ENCODE data around the gene NAA30. TPM values are rescaled to one million over a fixed set of nuclear protein-coding genes. Genes with fewer than 3 reads are reported as not detected.

Gene NAA30
- total RNA-seq, 4 donors from 2014 or later: 17.9 to 24.6 (median 19.2) TPM

DNA sequence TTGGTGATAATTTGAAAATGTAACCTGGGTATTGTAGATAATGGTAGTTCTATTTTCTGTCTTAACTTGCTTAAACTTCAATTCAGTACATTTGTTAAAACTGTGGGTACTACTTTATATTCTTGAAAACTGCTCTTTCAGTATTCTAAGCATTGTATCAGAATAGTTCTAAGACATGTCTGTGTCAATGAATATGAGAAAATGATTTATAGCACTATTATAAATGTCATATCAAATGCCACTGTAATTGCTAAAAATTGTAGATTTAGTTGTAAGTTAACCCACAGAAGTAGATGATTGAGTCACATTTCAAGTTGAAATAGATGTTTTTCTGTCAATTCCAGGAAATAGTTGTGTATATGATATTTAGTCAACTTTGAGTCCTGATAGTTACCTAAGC, 2.4 kb downstream of the NAA30 start:
- no peaks in the 10 kb centered on the region for H3K27me3 ChIP-seq
- intact Hi-C loops (cut with DNase I): no loop called here
- H3K9me3 ChIP-seq: no peaks in the 10 kb centered on the region
- DNase-seq (ENCODE audit: extremely low spot score): no peak
- peaks cover 22 to 62% (median 40%) of the 10 kb centered on the region in 4 donors for H3K4me1 ChIP-seq
- H3K27ac ChIP-seq (replicated peaks in 1 of 4): peak overlapping the region in 1 of 4 donors; percentile 22
- peaks cover 0 to 12% (median 7%) of the 10 kb centered on the region in 4 donors for H3K36me3 ChIP-seq
- H3K4me3 ChIP-seq: peak overlapping the region; percentile 84 to 97 (median 91)
- no peak for TF ChIP-seq POLR2AphosphoS5 (IDR thresholded peaks at IDR 0.05)
- no peak for TF ChIP-seq POLR2A (IDR thresholded peaks at IDR 0.05; ENCODE audit: low read depth)
- TF ChIP-seq CTCF (IDR thresholded peaks at IDR 0.05): no peak

DNA sequence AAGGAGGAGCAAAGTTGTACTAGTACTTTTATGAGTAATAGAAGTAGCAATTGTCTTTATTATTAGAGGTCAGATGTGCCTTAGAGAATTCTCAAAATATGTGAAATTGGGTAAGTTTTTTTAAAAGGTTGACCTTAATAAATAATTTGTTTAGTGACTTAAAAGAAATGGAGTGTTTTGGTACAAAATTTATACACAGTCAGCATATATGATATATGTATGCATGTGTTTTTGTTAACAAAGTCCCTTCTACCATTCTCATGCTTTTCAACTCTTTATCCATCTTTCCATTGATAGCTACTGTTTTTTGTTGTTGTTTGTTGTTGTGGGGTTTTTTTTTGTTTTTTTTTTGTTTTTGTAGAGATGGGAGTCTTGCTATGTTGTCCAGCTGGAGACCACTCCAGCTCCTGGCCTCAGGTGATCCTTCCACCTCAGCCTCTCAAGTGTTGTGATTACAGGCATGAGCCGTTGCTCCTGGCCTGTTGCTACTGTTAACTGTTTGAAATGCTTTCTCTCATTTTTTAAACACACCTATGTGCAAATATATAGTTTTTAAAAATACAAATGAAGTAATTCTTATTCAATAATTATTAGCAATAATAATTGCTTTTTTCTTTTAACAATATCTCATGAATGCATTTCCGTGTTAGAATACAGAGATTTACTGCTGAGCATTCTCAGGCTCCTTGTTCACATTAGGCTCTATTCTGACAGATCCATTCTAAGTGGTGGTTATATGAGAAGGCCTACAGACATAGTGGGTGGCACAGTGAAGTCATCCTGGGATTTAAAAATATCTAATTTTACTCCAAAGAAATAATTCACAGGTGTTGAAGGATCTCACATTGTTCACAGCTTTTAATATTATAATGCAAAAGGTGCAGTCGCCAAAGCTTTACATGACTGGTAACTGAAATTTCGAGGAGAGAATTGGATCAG, 10.4 kb downstream of the NAA30 start:
- H3K27me3 ChIP-seq: no peaks in the 10 kb centered on the region
- no peak for DNase-seq (ENCODE audit: extremely low spot score)
- WGBS: 75% methylated on average over 4 of the region's 4 CpGs
- no peak overlapping the region for H3K27ac ChIP-seq (replicated peaks in 1 of 4)
- peaks cover 0 to 51% (median 29%) of the 10 kb centered on the region in 4 donors for H3K36me3 ChIP-seq
- TF ChIP-seq POLR2A (IDR thresholded peaks at IDR 0.05; ENCODE audit: low read depth) (no peak), POLR2AphosphoS5 (IDR thresholded peaks at IDR 0.05) (no peak), CTCF (IDR thresholded peaks at IDR 0.05) (no peak), EP300 (IDR thresholded peaks at IDR 0.05) (no peak)
- H3K4me1 ChIP-seq: peaks cover 9 to 35% (median 14%) of the 10 kb centered on the region in 4 donors
- intact Hi-C loops (cut with DNase I): no loop called here
- H3K4me3 ChIP-seq: no peak overlapping the region
- H3K9me3 ChIP-seq: no peaks in the 10 kb centered on the region

GRCh38 chr14:57401501-57401900, 11.1 kb downstream of the NAA30 start:
- DNase-seq (ENCODE audit: extremely low spot score): no peak
- TF ChIP-seq POLR2A (IDR thresholded peaks at IDR 0.05; ENCODE audit: low read depth): no peak
- no peak for TF ChIP-seq EP300 (IDR thresholded peaks at IDR 0.05)
- TF ChIP-seq CTCF (IDR thresholded peaks at IDR 0.05): no peak
- no peak for TF ChIP-seq POLR2AphosphoS5 (IDR thresholded peaks at IDR 0.05)
- 61% methylated on average over 2 of the region's 2 CpGs for WGBS
- H3K36me3 ChIP-seq: peaks cover 0 to 51% (median 29%) of the 10 kb centered on the region in 4 donors
- H3K4me3 ChIP-seq: no peak overlapping the region
- H3K9me3 ChIP-seq: no peaks in the 10 kb centered on the region
- H3K4me1 ChIP-seq: peaks cover 9 to 28% (median 14%) of the 10 kb centered on the region in 4 donors
- intact Hi-C loops (cut with DNase I): no loop called here
- no peaks in the 10 kb centered on the region for H3K27me3 ChIP-seq
- H3K27ac ChIP-seq (replicated peaks in 1 of 4): no peak overlapping the region

GRCh38 chr14:57402173-57402852, 11.9 kb downstream of the NAA30 start:
- H3K27ac ChIP-seq (replicated peaks in 1 of 4): no peak overlapping the region
- no peak for DNase-seq (ENCODE audit: extremely low spot score)
- H3K9me3 ChIP-seq: no peaks in the 10 kb centered on the region
- TF ChIP-seq POLR2AphosphoS5 (IDR thresholded peaks at IDR 0.05) (no peak), EP300 (IDR thresholded peaks at IDR 0.05) (no peak), POLR2A (IDR thresholded peaks at IDR 0.05; ENCODE audit: low read depth) (no peak), CTCF (IDR thresholded peaks at IDR 0.05) (no peak)
- H3K4me1 ChIP-seq: peaks cover 9 to 24% (median 14%) of the 10 kb centered on the region in 4 donors
- 42% methylated on average over 1 of the region's 1 CpG for WGBS
- peaks cover 0 to 48% (median 23%) of the 10 kb centered on the region in 4 donors for H3K36me3 ChIP-seq
- H3K27me3 ChIP-seq: no peaks in the 10 kb centered on the region
- H3K4me3 ChIP-seq: no peak overlapping the region
- intact Hi-C loops (cut with DNase I): no loop called here

Measured in esophagus muscularis mucosa (tissue), 4 donors.